T-helper 2 cell treated with Interferon-gamma antibody and Interleukin-4, amounts not matched to agents 5 μg/mL and 100 μg/mL, for 36 hours (primary cell): ENCODE measurements around the gene ZC3H12A.
A peak's percentile ranks its signal among the peaks of the same experiment; 100 is the strongest.

ENCODE experiments used
- DNase-seq: peaks from one replicate; pipeline ENCODE4 v3.0.0; 2021; ENCODE audit warnings: low spot score
- H3K27ac Mint-ChIP-seq: one replicate; pipeline ENCODE4 v1.8.0; 2021; ENCODE audit warnings: mild to moderate bottlenecking, mixed read lengths
- H3K27me3 Mint-ChIP-seq: one replicate; pipeline ENCODE4 v1.8.0; 2021; ENCODE audit warnings: low read depth, mixed read lengths
- H3K36me3 Mint-ChIP-seq: one replicate; pipeline ENCODE4 v1.8.0; 2021; ENCODE audit warnings: low read depth, mixed read lengths
- H3K4me1 Mint-ChIP-seq: one replicate; pipeline ENCODE4 v1.8.0; 2021; ENCODE audit warnings: low read depth, mixed read lengths
- H3K4me3 Mint-ChIP-seq: one replicate; pipeline ENCODE4 v1.8.0; 2022; ENCODE audit warnings: mild to moderate bottlenecking, moderate library complexity, mixed read lengths
- H3K9me3 Mint-ChIP-seq: one replicate; pipeline ENCODE4 v1.8.0; 2021; ENCODE audit warnings: mixed read lengths

Gene ZC3H12A

GRCh38 chr1:37478890-37479254 lies 4.5 kb downstream of the ZC3H12A start:
- Mint-ChIP-seq H3K36me3 (peaks cover 81% of the 10 kb centered on the region), H3K27me3 (no peaks in the 10 kb centered on the region), H3K4me1 (peaks cover 44% of the 10 kb centered on the region), H3K27ac (peak overlapping the region; percentile 99), H3K9me3 (no peaks in the 10 kb centered on the region), H3K4me3 (peak overlapping the region; percentile 99)
- peak; percentile 35 for DNase-seq

- peak overlapping the region; percentile 99 for H3K27ac Mint-ChIP-seq
- DNase-seq: peak; percentile 91
- H3K9me3 Mint-ChIP-seq: no peaks in the 10 kb centered on the region
- no peaks in the 10 kb centered on the region for H3K27me3 Mint-ChIP-seq
- peak overlapping the region; percentile 99 for H3K4me3 Mint-ChIP-seq
- H3K36me3 Mint-ChIP-seq: peaks cover 86% of the 10 kb centered on the region
- peaks cover 45% of the 10 kb centered on the region for H3K4me1 Mint-ChIP-seq
Measured at GRCh38 chr1:37479255-37480124, 5.1 kb downstream of the ZC3H12A start.

GRCh38 chr1:37480125-37480466 lies 5.7 kb downstream of the ZC3H12A start:
- H3K27ac Mint-ChIP-seq: peak overlapping the region; percentile 99
- H3K4me1 Mint-ChIP-seq: peaks cover 43% of the 10 kb centered on the region

GRCh38 chr1:37480581-37481288 lies 6.4 kb downstream of the ZC3H12A start:
- Mint-ChIP-seq H3K4me1 (peaks cover 42% of the 10 kb centered on the region), H3K4me3 (peak overlapping the region; percentile 42), H3K36me3 (peaks cover 77% of the 10 kb centered on the region), H3K9me3 (no peaks in the 10 kb centered on the region), H3K27ac (peak overlapping the region; percentile 99), H3K27me3 (no peaks in the 10 kb centered on the region)
- DNase-seq: no peak

More at GRCh38 chr1:37480125-37480466, 5.7 kb downstream of the ZC3H12A start:
- Mint-ChIP-seq H3K27me3 (no peaks in the 10 kb centered on the region), H3K36me3 (peaks cover 84% of the 10 kb centered on the region), H3K9me3 (no peaks in the 10 kb centered on the region), H3K4me3 (peak overlapping the region; percentile 99)
- DNase-seq: no peak

GRCh38 chr1:37481289-37482003 lies 7.1 kb downstream of the ZC3H12A start:
- Mint-ChIP-seq H3K4me1 (peaks cover 40% of the 10 kb centered on the region), H3K4me3 (no peak overlapping the region), H3K27ac (peak overlapping the region; percentile 67), H3K9me3 (no peaks in the 10 kb centered on the region), H3K36me3 (peaks cover 70% of the 10 kb centered on the region), H3K27me3 (no peaks in the 10 kb centered on the region)
- DNase-seq: peak; percentile 44

GRCh38 chr1:37482004-37482785 lies 7.8 kb downstream of the ZC3H12A start:
- Mint-ChIP-seq H3K4me3 (no peak overlapping the region), H3K36me3 (peaks cover 63% of the 10 kb centered on the region), H3K27ac (peak overlapping the region; percentile 67), H3K9me3 (no peaks in the 10 kb centered on the region), H3K27me3 (no peaks in the 10 kb centered on the region), H3K4me1 (peaks cover 36% of the 10 kb centered on the region)
- no peak for DNase-seq

GRCh38 chr1:37482796-37483744 lies 8.7 kb downstream of the ZC3H12A start:
- H3K36me3 Mint-ChIP-seq: peaks cover 55% of the 10 kb centered on the region
- peaks cover 34% of the 10 kb centered on the region for H3K4me1 Mint-ChIP-seq
- H3K27ac Mint-ChIP-seq: no peak overlapping the region
- no peak overlapping the region for H3K4me3 Mint-ChIP-seq
- no peaks in the 10 kb centered on the region for H3K9me3 Mint-ChIP-seq
- no peak for DNase-seq
- no peaks in the 10 kb centered on the region for H3K27me3 Mint-ChIP-seq

- no peak for DNase-seq
- no peak overlapping the region for H3K4me3 Mint-ChIP-seq
- H3K9me3 Mint-ChIP-seq: no peaks in the 10 kb centered on the region
- H3K27me3 Mint-ChIP-seq: no peaks in the 10 kb centered on the region
- peak overlapping the region; percentile 81 for H3K27ac Mint-ChIP-seq
- peaks cover 48% of the 10 kb centered on the region for H3K36me3 Mint-ChIP-seq
- peaks cover 29% of the 10 kb centered on the region for H3K4me1 Mint-ChIP-seq
Measured at GRCh38 chr1:37483785-37484184, 9.4 kb downstream of the ZC3H12A start.

- Mint-ChIP-seq H3K4me1 (peaks cover 24% of the 10 kb centered on the region), H3K27me3 (no peaks in the 10 kb centered on the region), H3K27ac (peak overlapping the region; percentile 81), H3K4me3 (no peak overlapping the region), H3K36me3 (peaks cover 41% of the 10 kb centered on the region), H3K9me3 (no peaks in the 10 kb centered on the region)
- DNase-seq: no peak
Measured at GRCh38 chr1:37484325-37485051, 10.1 kb downstream of the ZC3H12A start.

GRCh38 chr1:37485902-37486679 lies 11.7 kb downstream of the ZC3H12A start:
- H3K27me3 Mint-ChIP-seq: no peaks in the 10 kb centered on the region
- DNase-seq: no peak
- H3K36me3 Mint-ChIP-seq: peaks cover 36% of the 10 kb centered on the region
- H3K4me1 Mint-ChIP-seq: peaks cover 15% of the 10 kb centered on the region
- no peak overlapping the region for H3K27ac Mint-ChIP-seq
- no peaks in the 10 kb centered on the region for H3K9me3 Mint-ChIP-seq
- H3K4me3 Mint-ChIP-seq: no peak overlapping the region

GRCh38 chr1:37486680-37487618 lies 12.6 kb downstream of the ZC3H12A start:
- Mint-ChIP-seq H3K36me3 (peaks cover 29% of the 10 kb centered on the region), H3K27ac (peak overlapping the region; percentile 39), H3K4me3 (no peak overlapping the region), H3K4me1 (peaks cover 10% of the 10 kb centered on the region), H3K9me3 (no peaks in the 10 kb centered on the region), H3K27me3 (no peaks in the 10 kb centered on the region)
- DNase-seq: peak; percentile 65
